Colon (tissue), 2 donors: ENCODE results near the gene IQCF6.
"Not testable (repeated sequence)": the region's sequence is repeated elsewhere in the genome, so short reads cannot be mapped to it uniquely, and the experiment has no call there.

Experiments
- FAIRE-seq: peaks from 2 replicates; lab custom pipeline; 2012; peaks lifted over from hg19 to GRCh38; lab: Jason Lieb, UNC
- donor health status: control.
- donor health status: control.

IQCF6 gene

DNA sequence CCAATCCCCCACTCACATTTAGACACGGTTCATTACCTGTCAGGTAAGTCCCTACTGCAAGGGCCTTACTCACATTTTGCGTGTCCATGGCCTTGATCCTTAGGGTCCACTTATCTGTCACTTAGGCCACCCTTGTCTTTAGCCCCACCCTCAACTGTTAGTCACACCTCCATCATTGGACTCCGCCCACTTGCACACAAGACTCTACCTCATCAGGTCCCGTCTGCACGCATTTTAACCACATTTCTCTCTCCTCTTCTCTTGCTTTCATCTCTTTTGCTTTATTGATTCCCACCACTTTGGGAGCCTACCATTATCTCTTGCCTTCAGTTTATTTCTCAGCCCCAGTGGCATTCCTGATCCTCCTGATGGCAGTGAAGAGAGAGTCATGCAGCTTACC, at the start of gene IQCF6:
Gene IQCF6, minus strand, starts transcription at position 101 of the 400 bp plus-strand sequence. Its CDS starts 13 bp downstream, at position 88.
- FAIRE-seq = no peak

DNA sequence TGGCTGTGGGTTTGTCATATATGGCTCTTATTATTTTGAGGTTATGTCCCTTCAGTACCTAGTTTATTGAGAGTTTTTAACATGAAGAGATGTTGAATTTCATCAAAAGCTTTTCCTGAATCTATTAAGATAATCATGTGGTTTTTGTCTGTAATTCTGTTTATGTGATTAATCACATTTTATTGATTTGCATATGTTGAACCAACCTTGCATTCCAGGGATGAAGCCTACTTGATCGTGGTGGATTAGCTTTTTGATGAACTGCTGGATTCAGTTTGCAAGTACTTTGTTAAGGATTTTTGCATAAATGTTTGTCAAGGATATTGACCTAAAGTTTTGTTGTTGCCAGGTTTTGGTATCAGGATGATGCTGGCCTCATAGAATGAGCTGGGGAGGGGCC, 49.3 kb upstream of the IQCF6 start:
- FAIRE-seq = no peak

DNA sequence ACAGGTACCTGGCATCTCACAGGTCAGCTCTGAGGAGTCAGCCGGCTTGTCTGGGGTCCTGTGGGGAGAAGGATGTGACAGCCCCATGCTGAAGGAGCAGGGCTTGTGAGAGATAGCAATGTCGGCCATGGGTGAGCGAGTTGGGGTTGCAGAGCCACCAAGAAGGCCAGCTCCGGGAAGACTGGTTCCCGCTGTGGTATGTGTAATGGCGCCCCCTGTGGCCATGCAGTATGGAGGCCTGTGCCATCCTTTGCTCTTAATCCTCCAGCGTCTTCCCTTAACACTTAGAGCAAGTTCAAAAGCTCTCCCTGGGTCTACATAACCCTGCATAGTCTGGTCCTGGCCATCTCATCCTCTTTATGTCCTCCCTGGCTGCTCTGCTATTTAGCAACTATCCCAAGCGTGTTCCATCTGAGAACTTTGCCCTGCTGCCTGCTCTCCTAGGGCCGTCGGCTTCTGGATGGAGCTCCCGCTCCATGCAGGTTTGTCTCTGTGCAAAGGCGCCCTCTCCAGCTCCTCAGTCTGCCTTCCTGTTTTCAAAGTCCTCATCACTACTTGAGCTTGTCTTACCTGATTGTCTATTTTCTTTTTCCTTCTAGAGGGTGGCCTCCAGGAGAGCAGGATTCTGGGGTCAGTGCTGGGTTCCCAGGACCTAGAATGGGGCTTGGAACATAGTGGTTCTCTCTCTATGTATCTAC, 40.8 kb upstream of the IQCF6 start:
- FAIRE-seq = no peak

DNA sequence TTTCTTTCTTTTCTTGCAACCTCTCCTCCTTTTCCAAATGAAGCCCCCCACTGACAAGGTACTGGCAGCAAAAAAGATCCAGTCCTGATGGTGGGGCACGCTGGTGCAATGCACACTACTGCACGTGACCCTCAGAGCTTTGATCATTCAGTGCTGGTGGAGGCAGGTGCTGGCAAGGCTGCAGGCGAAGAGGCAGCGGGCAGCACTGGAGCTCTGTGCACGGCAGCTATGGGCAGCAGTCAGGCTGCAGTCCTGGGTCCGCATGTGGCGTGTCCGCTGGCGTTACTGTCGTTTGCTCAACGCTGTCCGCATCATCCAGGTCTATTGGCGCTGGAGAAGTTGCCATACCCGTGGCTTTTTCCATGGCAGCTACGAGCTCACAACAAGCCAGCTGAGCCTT, 40.1 kb upstream of the IQCF6 start:
- FAIRE-seq = no peak

DNA sequence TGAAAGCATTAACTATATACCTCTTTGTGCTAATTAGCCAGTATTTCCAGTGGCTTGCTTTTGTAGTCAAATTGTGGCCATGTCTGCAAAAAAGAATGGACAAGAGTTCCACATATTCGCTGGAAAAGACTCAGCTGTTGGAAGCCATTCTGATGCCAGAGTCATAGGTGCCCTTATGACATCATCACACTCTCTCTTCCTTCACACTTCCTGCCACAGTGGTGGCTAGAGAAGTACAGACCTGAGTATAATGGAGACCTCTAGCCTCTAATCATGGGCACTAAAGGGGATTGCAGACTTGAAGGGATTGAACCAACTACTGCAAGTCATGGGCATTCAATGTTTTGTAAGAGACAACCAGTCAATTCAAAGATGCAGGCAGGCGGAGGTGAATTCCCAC, 38.3 kb upstream of the IQCF6 start:
- FAIRE-seq = no peak

DNA sequence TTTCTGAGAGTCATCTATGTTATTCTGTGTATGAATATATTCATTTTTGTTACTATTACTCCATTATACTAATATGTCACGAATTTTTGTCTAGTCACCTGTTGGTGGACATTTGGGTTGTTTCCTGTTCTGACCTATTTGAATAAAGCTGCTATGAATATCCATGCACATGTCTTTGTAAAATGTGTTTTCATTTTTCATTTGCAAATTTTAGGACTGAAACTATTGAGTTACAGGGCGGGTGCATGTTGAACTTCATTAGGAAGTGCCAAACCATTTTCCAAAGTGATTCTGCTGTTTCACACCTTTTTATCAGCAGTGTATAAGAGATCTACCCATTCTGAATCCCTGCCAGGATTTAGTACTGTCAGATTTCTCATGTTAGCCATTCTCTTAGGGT, 37.7 kb upstream of the IQCF6 start:
- no peak for FAIRE-seq

DNA sequence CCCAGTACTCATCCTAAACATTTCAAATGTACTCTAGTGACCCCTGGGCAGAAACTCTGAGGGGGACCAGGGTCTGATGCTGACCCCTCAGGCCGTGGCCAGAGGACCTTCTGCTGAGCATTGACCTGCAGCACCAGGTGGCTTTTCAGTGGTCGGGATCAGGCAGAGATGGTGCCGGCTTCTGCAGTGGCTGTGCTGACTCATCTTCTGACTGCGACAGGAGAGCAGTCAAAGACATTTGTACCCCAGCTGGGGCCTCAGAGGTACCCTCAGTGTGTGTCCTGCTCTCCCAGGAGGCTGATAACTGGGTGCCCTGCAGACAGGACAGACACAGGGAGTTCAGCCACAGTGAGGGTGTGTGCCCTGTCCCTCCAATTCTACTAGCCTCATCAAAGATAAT, 36.6 kb upstream of the IQCF6 start:
- FAIRE-seq = no peak

DNA sequence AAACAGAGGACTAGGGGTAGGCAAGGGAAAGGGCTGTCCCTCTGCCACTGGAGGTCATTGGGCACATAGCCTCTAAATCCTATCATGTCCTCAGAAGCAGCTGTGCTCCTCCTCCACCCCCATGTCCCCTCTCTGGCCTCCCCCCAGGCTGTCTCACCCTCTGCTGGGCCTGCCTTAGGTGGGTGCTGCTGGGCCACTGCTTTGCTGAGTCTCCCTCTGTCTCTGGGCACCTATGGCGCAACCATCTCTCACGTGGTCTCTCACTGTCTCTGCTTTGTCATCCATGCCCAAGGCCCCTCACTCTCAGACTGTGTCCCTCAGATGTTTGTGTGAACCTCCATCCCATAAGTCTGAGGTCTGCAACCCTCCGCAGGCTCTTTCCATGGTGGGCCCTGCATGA, 35.0 kb upstream of the IQCF6 start:
- FAIRE-seq = no peak

DNA sequence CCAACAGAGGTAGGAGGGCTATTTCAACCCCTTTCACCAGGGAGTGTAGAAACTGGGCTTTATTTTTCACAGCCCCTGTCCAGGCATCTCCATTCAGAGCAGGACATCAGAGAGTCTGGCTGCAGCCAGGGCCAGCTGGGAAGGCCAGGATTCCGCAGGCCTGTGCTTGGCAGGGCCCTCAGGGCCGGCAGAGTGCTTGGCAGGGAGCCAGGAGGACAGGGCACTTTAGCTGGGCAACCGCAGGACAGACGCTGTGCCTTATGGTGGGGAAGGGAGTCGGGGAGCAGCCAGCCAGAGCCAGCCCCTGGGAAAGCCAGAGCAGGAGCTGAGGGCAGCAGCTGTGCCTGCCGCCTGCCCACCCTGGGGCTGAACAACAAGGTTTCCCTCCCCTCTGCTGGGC, 34.5 kb upstream of the IQCF6 start:
- no peak for FAIRE-seq

DNA sequence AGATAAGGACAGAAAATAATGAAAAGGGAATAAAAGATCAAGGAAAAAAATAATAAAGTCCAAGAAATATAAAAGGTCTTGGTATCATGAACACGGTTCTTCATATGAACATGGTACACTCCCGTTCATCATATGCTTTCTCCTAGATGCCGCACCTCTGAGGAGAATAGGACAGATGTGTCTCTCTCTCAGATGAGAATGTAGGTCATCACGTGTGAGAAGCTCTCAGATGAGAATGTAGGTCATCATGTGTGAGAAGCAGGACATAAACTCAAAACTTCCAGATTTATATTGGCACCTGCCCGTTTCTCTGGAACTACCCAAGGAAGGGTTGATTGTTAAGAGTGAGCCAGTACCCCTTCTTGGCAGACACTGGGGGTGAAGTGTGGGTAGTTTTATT, 29.9 kb upstream of the IQCF6 start:
- no peak for FAIRE-seq

DNA sequence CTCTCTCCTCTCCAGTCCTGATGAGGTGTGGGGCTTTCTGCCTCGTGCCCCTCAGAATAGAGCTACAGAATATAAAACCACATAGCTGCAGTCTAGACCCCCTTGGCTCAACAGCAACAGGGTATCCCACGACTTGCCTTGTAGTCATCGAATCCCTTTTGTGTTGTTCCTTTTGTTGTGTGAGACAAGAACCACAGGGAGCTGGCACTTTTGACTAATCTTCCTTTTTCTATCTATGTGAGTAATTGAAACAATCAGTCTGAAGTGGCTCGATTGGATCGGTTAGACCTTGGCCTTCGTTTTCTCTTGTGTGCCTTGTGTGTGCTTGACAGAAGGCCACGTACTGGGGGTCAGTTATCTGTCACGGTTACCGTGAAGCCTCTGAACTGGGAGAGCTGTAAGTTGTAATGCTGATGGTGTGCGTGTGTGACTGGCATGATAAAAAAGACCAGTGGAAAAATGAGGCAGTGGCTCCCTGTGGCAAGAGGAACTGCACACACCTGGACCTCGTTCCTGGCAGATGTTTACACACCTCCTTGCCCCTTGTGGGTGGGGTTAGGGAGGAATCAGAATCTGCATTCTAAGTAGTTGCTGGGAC, 23.2 kb upstream of the IQCF6 start:
- no peak for FAIRE-seq

DNA sequence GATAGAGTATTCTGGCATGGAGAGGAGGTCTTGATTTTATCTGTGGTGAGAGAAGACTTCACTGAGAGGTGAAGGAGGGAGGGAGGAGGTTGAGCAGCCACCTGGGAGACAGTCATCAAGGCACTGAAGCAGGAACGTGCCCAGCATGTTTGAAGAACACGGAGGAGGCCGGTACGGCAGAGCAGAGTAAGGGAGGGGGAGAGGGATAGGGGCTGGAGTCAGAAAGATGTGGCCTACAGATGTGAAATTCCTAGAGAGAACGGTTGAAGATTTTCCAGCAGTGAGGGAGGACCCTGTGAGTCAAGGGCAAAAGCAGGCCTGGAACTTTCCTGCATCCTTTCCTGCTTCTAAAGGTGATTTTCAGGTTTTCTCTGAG, 21.7 kb upstream of the IQCF6 start:
- no peak for FAIRE-seq

DNA sequence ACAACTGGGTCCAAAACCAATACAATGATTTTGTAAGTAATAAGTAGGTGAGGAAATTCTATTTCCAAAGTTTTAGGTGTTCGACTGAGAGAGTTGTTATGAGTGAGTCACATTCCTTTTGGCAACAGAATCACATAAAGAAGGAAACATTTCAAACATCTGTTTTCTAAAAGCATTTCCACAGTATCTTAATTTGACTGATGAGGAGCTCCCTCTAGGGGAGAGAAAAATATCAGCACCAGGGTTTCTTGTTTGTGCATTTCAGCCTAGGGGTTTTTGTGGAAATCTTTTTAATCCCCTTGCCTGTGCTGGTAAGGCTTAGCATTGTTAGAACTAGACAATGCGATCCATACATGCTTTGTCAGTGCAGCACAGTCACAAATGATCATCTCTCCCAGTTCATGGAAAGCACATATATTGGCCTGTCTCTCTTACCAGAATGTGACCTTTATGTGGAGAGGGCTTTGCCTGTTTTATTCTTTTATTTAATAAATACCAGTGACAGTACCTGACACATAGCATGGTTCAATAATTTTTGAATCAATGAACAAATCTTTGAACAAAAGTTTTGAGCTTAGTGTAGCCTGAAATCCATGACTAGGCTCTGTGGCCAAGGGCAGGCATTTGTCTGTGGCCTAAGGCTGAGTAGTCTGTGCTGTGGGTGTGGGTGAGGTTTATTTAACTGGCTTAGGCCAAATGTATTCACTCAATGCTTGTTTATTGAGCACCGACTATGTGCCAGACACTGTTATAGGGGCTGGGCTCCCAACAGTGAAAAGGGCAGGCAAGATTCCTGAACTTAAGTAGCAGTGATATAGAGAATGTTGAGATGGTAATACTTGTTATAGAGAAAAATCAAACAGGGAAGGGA, 21.1 kb upstream of the IQCF6 start:
- FAIRE-seq = no peak

DNA sequence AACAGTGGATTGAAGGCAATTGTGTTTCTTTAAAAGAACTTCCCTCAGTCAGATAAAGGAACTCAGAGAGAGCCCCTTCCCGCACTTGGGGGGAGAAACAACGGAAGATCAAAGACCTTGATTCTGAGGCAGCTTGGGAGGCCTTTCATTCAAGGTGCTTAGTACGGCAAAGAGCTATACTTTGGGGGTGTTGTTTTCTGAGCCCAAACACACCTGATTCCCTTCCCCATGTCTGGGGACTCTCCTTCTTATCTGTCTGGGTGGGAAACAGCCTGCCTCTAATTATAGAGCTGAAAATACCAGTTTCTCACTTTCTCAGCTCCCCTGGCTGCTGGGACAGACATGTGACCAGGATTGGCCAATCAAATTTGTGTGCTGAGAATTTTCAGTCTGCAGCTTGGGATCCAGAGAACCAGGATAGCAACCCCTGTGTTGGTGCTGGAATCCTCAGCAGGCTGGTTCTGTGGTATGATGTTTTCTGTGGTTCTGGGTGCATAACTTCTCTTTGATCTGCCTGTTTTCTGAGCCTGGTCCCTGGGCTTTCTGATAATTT, 19.4 kb upstream of the IQCF6 start:
- FAIRE-seq = no peak

DNA sequence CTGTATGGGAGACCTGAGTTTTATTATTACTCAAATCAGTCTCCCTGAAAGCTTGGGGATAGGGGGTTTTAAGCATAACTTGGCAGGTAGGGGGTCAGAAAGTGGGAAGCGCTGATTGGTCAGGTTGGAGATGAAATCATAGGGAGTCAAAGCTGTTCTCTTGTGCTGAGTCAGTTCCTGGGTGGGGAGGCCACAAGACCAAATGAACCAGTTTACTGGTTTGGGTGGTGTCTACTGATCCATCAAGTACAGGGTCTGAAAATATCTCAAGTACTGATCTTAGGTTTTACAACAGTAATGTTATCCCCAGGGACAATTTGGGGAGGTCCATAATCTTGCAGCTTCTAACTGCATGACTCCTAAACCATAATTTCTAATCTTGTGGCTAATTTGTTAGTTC, 17.8 kb upstream of the IQCF6 start:
- FAIRE-seq = no peak

DNA sequence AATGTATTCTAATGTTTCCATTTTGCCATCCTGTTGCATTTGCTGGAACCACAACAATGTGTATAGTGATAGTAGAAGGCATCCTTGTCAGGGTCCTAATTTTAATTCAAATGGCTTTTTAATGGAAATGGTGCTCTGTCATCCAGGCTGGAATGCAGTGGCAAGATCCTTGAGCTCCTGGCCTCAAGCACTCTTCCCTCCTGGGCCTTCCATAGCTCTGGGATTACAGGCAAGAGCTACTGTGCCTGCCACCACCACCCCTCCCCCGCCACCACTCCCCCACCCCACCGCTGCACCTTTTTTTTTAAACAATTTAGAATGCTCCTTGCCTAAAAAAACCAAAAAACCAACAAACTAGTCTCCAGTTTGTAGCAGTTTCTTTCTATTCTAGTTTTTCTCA, 15.2 kb upstream of the IQCF6 start:
- FAIRE-seq = no peak

DNA sequence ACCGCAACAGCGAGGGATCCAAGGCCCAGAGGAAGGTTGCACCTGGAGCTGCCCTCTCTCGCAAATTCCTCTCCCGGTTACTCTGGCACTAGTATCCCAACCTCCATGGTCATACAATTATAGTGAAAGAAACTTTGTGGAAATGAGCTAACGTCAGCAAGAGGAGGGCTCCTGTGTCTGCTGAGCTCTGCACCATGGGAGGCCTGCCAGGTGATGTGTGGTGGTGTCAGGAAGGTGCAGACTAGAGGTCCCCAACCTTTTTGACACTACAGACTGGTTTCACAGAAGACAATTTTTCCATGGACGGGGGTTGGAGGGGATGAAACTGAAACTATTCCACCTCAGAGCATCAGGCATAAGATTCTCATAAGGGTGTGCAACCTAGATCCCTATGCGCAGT, 13.2 kb upstream of the IQCF6 start:
- no peak for FAIRE-seq

DNA sequence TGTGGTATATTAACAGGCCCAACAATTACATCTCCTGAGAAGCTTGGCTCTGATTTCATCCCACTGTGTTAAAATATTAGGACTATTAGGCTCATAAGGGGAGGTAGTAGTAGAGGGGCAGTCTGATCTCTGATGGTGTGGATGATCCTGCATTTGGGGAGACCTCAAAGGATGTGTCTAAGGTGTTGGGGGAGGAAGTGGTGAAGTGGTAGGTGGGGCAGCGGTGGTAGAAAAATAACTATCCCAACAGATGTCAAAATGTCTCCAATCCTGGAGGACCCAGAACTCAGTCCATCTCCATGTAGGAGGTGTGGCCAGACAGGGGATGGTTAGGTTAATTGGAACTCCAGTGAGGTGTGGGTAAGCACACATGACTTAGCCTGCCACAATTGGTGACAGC, 10.4 kb upstream of the IQCF6 start:
- no peak for FAIRE-seq

DNA sequence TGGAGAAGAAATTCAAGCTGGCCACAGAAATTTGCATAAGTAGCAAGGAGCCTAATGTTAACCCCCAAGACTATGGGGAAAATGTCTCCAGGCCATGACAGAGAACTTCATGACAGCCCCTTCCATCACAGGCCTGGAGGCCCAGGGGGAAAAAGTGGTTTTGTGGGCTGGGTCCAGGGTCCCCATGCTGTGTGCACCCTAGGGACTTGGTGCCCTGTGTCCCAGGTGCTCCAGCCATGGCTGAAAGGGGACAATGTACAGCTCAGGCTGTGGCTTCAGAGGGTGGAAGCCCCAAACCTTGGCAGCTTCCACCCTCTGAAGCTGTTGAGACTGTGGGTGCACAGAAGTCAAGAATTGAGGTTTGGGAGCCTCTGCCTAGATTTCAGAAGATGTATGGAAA, 8.5 kb upstream of the IQCF6 start:
- FAIRE-seq = not testable (repeated sequence)

DNA sequence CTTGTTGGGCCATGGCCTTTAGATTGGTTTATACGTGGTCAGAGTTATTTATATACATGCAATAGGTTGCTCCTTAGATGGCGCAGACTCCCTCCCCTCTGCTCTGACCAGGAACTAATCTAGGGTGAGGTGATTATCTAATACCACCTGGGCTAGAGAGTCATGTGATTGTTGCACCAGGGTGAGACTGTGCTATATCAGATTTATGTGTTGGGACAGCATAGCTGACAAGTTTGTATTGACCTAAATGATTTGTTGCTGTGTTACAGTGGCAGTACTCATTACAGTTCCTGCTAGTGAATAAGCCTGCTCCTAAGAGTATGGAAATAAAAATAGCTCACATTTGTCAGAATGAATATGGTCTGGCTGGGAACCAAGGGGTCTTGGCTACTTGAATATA, 7.2 kb upstream of the IQCF6 start:
- no peak for FAIRE-seq

DNA sequence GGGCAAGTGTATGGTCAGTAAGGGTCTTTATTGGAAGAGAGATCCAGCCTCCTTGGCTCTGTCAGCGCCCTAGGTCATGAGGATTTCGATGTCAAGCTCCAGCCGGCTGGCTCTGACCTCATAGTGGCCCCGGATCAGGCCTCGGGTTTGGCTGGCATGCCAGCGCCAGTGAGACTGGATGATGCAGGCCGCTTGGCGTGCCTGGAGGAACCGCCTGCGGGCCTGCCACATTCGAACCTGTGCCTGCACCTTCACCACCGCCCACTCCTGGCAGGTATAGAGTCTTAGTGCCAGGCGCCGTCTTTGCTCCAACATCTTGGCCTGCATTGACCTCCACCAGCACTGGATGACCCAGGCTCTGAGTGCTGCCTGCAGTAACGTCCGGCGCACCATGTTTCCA, 483 bp downstream of the IQCF6 start:
- no peak for FAIRE-seq

DNA sequence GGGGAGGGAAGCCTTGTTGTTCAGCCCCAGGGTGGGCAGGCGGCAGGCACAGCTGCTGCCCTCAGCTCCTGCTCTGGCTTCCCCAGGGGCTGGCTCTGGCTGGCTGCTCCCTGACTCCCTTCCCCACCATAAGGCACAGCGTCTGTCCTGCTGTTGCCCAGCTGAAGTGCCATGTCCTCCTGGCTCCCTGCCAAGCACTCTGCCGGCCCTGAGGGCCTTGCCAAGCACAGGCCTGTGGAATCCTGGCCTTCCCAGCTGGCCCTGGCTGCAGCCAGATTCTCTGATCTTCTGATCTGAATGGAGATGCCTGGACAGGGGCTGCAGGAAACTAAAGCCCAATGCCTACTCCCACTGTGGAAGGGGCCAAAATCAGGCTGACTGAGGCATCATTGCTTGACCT, 1.1 kb downstream of the IQCF6 start:
- FAIRE-seq = no peak

DNA sequence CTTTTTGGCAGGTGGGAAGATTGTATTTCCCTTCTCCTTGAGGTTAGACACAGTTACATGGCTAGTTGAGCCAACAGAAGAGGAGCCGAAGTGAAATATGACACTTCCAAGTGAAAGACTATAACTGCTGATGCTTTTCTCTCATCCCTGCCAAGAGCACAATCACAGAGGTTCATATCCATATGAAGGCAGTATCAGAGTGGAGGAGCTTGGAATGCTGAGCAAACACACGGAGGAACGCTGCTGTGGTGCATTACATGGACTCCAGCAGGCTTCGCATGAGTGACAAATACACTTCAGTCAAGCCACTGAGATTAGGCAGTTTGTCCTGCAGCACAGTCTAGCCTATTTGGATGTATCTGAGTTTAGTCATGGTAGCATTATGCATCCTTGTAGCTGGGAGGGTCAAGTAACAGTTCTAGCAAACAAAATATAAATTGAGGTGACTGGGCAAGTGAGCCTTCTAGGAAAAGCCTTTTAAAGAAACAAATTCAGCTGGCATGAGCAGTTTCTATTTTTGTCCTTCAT, 5.4 kb downstream of the IQCF6 start:
- FAIRE-seq = no peak
